PC-3 (cell line): ENCODE results near the gene C1orf159.

Experiments
- CTCF ChIP-seq: fragments of 300-600 bp; sonication (generic); conservative IDR thresholded peaks from 2 replicates; pipeline ENCODE4 v1.5.1; 2017; ENCODE audit warnings: antibody characterized with exemption, low read depth, mild to moderate bottlenecking, low read length
- EZH2phosphoT487 ChIP-seq: fragments of 300-600 bp; sonication (generic); IDR thresholded peaks from 2 replicates; pipeline ENCODE4 v1.6.1; 2018; ENCODE audit warnings: mild to moderate bottlenecking, antibody characterized with exemption, low read length, borderline replicate concordance

GRCh38 chr1:1110561-1110971, 5.3 kb downstream of the C1orf159 start:
- TF ChIP-seq CTCF (no peak), EZH2phosphoT487 (no peak)
